CD4-positive, alpha-beta T cell treated with Interleukin-17A for 4 hours (primary cell): Measurements from ENCODE around the gene CCDC57.
A peak's percentile ranks its signal among the peaks of the same experiment; 100 is the strongest.
"Not testable (repeated sequence)": the region's sequence is repeated elsewhere in the genome, so short reads cannot be mapped to it uniquely, and the experiment has no call there.

ENCODE experiments used
- DNase-seq: peaks from one replicate; pipeline ENCODE4 v3.0.0-alpha.2; 2020; ENCODE audit warnings: mixed read lengths

Gene CCDC57

DNA sequence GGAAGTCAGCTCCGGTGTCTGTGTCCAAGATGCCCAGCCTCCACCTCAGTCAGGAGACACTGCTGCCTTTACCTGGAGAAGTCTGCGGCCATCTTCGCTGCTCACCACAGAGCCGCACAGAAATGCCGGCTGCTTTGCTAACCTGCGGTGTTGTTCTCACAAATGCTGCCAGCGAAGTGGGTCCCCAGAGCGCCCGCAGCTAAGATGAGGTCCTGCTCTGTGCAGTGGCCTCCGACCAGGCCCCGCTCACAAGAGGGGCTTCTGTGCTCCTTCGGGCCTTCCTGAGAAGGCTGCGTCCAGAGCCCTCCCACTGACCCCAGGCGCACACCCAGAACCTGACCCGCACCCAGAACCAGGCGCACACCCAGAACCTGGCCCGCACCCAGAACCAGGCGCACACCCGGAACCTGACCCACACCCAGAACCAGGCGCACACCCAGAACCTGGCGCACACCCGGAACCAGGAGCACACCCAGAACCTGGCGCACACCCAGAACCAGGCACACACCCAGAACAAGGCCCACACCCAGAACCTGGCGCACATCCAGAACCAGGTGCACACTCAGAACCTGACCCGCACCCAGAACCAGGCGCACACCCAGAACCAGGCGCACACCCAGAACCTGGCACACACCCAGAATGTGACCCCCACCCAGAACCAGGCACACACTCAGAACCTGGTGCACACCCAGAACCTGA, 63.1 kb downstream of the CCDC57 start:
- DNase-seq: no peak

DNA sequence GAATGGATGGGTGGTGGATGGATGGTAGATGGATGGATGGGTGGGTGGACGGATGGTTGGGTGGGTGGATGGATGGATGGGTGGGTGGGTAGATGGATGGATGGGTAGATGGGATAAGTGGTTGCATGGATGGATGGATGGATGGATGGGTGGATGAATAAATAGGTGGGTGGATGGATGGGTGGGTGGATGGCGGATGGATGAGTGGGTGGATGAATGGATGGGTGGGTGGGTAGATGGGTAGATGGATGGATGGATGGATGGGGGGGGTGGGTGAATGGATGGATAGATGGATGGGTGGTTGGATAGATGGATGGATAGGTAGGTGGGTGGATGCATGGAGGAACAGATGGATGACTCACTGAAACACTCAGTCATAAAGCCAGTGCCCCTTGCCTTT, 63.6 kb downstream of the CCDC57 start:
- no peak for DNase-seq

DNA sequence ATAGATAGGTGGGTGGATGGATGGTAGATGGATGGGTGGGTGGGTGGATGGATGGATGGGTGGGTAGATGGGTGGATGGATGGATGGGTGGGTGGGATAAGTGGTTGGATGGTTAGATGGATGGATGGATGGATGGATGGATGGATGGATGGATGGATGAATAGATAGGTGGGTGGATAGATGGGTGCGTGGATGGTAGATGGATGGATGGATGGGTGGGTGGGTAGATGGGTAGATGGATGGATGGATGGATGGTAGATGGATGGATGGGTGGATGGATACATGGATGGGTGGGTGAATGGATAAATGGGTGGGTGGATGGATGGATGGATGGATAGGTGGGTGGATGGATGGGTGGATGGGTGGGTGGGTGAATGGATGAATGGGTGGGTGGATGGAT, 64.6 kb downstream of the CCDC57 start:
- DNase-seq: no peak

DNA sequence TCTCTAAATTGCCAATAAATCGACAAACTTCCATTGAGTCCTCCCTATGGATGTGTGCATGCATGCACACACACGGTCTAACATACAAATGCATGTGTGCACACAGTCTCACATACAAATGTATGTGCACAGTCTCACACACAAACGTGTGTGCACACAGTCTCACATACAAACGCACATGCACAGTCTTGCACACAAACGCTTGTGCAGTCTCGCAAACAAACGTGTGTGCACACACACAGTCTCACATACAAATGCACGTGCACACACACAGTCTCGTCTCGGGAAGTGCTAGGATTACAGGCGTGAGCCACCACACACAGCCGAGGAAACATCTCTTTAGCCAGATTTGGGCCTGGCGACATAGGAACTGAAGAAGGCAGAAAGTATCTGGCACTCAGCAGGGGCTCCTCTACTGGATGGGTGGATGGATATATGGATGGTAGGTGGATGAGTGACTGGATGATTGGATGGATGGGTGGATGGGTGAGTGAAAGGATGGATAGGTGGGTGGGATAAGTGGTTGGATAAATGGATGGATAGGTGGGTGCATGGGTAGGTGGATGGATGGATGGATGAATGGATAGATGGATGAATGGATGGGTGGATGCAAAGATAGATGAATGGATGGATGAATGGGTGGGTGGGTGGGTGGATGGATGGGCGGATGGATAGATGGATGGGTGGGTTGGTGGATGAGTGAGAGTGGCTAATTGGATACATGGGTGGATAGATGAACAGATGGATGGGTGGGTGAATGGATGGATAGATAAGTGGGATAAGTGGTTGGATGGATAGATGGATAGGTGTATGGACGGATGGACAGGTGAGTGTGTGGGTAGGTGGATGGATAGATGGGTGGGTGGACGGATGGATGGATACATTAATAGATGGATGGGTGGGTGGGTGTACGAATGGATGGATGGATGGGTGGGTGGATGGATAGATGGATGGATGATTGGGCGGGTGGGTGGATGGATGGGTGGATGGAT, 65.7 kb downstream of the CCDC57 start:
- DNase-seq: no peak

DNA sequence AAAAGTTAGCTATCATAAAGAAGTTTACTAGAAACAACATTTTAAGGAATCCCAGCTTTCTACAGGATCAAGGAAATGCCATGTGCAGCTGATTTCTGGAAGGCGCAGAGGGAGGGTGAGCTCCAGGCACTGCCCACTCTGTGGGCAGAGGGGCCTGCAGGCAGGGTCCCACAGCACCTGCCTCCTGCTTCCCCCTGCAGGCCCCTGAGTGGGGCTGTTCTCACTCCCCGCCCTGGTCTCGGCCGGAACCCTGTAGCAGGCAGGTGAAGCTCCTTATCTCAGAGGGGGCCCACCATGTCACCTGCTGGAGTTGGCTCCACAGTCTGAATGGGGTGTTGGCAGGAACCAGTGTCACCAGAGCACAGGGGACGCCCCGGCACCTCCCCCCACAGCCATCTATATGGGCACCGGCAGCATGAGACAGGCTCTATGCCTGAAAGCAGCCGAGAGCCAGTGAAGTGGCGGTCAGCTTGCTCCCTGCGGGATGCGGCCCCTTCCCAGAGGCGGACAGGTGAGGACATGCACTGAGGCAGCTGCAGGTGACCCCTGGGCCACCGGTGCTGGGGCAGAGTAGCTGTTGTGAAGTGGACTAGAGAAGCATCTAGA, 67.0 kb downstream of the CCDC57 start:
- DNase-seq: no peak

DNA sequence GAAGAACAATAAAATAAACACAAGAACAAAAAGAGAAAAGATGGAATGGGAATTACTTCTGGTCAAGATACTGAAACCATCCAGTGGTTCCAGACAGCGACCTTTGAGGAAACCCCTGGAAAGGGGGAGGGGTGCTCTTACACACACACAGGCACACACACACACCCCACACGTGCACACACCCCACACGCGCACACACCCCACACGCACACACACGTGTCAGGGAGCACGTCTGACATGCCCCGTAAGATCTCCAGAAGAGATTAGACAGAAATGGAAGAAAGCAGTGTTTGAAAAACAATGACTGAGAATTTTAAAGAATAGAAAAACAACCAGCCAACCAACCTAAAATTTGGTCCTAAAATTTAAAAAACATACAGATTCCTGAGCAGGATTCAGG, 69.3 kb downstream of the CCDC57 start:
- no peak for DNase-seq

DNA sequence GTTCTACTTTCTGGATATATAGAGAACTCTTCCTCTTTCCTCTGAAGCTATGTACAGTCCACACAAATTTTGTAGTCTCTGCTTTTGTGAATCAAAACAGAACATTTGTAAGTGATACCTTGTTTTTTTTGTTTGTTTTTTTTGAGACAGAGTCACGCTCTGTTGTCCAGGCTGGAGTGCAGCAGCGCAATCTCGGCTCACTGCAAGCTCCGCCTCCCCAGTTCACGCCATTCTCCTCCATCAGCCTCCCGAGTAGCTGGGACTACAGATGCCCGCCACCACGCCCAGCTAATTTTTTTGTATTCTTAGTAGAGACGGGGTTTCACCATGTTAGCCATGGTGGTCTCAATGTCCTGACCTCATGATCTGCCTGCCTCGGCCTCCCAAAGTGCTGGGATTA, 72.7 kb downstream of the CCDC57 start:
- DNase-seq: not testable (repeated sequence)

DNA sequence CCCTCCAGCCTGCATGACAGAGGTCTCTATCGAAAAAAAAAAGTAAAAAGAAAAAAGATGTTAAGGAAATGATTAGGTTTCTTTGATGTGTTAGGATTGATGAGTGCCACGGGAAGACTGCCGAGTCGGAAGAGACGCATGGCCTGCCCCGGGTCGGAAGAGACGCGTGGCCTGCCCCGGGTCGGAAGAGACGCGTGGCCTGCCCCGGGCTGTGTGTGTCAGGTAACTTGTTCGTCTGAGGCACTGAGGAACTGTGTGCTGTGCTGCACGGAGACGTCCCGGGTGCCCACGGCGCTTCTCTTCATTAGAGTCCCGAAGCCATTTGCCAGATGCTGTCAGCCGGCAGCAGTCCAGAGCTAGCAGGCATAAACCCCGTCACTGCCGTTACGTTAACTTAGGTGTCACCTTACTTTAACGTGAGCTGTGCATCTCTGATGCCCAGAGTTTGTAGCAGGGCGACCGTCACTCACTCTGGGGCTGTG, 74.1 kb downstream of the CCDC57 start:
- DNase-seq: no peak

DNA sequence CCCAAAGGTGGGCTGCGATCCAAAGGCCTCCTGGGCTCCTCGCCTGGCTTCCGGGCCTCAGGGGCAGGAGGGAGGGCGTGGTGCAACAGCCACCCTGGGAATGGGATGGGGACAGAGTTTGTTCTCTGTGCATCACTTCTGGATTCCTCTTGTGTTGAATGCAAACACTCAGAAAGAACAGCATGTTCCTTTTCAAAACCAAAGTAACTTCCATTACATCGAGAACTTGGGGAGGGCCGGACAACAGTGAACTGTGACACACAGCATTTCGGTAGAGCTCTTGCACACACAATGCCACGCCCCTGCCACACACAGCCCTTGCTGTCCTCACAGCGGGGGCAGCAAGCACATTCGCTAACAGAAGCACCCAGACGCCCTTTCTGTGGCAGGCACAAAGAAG, 78.5 kb downstream of the CCDC57 start:
- no peak for DNase-seq

DNA sequence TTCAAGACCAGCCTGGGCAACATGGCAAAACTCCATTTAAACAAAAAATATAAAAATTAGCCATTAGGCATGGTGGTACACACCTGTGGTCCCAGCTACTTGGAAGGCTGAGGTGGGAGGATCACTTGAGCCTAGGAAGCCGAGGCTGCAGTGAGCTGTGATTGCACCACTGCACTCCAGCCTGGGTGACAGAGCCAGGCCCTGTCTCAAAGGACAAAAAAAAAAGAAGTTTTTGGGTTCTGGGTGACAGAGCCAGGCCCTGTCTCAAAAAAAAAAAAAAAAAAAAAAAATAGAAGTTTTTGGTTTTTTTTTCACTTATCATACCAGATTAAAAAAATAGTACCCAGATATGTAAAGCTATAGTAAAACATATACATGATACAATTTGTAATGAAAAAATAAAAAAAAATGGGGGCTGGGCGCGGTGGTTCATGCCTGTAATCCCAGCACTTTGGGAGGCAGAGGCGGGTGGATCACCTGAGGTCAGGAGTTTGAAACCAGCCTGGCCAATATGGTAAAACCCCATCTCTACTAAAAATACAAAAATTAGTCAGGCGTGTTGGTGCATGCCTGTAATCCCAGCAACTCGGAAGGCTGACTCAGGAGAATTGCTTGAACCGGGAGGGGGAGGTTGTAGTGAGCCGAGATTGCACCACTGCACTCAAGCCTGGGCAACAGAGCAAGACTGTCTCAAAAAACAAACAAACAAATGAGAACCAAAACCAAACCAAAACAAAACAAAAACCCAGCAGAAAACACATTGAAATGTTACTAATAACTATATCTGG, 79.3 kb downstream of the CCDC57 start:
- DNase-seq: not testable (repeated sequence)

DNA sequence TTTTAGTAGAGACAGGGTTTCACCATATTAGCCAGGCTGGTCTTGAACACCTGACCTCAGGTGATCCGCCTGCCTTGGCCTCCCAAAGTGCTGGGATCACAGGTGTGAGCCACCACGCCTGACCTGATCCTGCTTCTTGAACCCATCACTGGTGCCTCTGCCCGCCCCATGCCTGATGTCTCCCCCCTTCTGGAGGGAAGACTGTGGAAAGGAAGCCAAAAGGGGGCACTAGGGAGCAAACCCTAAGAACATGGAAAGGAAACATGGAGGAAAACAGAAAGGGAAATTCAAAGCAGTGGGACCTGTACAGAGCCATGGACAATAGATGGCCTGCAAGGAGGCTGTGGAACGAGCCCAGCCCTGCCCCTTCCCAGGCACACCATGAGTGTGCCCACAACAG, 83.5 kb downstream of the CCDC57 start:
- DNase-seq: no peak

DNA sequence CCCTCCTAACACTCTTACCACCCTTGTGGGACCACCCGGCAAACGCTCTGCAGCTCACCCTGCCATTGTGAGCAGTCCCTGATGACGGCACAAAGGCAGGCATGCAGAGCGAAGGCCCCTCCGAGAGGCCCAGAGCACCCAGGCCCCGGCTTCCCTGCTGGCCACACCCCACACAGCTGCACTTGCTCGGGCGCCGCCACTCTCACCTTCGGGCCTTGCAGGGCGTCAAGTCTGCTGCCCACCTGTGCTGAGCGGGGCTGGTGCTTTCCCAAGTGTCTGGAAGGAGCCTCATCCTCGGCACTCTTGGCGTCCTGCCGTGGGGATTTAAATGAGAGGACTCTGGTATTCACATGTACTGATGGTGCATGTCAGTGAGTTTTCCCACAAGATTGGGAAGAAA, 84.4 kb downstream of the CCDC57 start:
- DNase-seq: no peak

DNA sequence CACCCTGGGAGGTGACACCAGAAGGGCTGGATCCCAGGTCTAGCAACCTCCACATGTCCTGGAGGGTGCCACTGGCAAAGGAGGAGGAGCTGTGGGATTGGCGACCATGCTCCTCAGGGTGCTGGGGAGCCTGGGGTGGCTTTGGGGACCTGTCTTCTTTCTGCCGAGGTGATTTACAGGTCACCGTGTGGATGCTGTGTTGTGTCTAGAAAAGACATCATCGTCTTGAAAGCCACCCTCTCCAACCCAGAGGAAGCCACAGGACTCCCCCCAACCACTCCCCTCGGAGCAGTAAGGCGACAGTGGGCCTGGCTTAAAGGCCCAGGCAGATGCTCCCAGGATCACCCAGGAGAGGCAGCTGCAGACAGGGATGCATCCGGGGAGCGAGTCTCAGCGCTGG, 84.9 kb downstream of the CCDC57 start:
- DNase-seq: peak; percentile 30

DNA sequence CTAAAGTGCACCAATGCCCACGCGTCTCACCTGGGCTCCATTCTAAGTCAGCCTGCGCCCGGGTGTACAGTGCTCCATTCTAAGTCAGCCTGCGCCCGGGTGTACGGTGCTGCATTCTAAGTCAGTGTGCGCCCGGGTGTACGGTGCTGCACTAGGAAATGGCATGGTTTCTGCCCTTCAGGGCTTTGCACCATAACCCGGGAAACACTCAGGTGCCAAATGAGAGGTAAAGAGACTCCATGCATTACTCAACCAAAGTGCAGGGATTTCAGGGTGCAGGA, 85.4 kb downstream of the CCDC57 start:
- DNase-seq: peak; percentile 50

DNA sequence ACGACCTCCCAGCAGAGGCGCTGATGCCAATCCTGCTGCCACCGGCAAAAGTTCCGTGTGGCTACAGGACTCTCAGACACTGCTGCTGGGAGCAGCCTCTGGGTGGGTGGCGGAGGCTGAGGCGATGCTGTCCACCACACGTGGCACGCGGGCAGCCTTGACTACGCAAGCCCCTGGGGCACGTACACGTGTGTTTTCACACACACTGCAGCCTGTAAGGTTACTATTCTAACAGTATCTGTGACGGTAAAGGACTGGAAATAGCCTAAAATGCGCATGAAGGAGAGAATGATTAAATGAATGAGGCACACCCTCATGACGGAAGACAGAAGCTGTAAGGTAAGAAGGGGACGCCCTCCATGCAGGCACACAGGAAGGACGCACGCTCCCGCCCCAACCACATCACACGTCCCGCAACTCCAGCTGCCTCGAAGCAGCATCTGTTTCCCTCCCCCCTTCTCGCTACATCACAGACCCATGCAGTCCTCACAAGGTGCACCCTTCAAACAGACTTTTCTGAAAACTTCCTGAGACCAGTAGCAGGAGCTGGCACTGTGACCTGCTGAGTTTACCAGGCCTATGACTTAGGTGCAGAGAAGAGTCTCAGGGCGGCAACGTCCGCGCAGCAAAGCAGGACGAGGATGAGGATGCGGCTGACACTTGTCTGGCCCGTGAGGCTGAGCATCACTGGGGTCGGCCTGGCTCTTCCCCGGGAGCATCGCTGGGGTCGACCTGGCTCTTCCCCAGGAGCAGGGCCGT, 85.9 kb downstream of the CCDC57 start:
- peak; percentile 91 for DNase-seq

DNA sequence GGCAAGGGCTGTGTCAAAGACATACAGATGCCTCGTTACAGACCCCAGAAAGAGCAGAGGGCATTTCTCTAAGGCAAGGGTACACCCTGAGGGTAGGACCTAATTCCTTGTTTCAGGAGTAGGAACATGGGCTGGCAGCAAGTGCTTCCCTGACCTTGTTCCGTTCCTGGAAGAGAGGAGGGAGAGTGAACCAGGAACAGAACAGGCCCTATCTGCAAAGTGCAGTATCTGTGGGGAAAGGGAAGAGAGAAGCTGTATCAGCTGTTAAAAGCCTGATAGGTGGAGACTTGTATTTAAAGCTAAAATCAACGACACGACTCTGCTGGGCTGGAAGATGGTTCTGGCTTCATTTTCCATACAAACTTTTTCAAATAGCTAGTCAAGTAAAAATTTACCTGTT, 88.5 kb downstream of the CCDC57 start:
- DNase-seq: no peak

DNA sequence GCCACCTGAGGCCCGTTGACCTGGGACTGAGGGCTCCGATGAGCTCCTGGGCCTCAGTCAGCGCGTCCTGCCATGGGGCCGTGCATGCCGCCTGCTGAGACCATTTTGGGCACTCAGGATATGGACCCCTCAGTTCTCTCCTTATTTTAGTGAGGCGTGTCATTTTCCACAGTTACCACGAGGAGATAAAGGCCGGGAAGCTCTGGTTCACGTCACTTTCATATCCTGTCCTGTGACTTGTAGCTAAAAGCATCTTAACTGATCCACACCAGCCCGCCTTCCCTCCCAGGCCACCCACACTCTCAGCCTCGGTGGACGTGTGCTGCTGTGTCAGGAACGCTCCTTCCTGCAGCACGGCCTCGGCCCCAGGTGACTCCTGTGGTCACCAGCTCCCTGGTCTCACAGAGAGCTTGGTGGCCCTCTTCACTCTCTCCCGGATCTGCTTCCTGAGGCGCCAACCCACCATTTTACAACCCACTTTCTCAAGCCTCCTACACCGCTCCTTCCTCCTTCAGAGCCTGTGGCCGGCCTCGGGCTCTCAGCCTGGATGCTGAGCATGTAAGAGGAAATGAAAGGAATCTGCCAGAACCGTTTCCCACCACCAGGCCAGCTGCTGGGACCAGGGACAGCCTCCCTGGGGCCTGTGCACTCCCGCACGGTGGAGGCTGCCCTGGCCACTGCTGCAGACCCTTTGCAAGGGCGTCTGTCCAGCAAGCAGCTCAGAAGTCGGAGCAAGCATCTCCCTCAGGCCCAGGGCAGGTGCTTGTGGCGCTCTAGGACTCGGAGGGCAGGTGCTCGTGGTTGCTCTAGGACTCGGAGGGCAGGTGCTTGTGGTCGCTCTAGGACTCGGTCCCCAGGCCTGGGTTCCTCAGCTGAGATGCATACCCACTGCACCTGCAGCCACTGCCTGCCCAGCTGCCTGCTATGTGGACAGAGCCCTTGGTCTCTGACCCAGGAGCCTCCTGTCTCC, 90.7 kb downstream of the CCDC57 start:
- DNase-seq: no peak

DNA sequence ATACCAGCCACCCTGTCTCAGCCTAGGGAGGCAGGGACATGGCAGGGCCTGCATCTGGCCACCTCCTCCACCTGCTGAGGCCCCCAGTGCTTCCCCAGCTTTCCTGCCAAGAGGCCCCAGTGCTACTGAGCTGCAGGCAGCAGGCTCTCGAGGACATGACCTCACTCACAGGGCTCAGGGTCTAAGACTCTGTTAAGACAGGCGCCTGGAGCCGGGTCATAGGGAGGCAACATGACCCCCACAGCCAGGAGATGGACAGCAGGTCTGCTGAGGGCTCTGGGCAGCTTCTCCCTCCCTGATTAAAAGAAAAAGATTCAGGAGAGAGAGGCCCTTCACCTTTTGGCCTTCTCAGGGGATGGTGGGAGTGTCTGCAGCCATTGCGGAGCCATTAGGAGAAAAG, 91.4 kb downstream of the CCDC57 start:
- DNase-seq: no peak

DNA sequence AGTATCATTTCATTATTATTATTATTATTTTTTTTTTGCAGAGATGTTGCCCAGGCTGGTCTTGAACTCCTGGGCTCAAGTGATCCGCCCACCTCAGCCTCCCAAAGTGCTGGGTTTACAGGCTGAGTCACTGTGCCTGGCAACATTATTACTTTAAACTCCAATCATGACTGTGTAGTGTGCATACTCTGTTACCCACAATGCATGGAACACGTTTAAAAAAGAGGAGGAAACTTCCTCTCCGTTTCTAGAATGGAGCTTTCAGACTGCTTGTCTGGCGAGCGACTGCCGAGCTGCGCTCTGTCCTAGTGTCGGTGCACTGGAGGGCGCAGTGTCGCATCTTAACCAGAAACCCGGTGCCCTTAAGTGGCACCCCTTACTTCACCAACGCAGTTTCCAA, 92.5 kb downstream of the CCDC57 start:
- DNase-seq: peak; percentile 56

DNA sequence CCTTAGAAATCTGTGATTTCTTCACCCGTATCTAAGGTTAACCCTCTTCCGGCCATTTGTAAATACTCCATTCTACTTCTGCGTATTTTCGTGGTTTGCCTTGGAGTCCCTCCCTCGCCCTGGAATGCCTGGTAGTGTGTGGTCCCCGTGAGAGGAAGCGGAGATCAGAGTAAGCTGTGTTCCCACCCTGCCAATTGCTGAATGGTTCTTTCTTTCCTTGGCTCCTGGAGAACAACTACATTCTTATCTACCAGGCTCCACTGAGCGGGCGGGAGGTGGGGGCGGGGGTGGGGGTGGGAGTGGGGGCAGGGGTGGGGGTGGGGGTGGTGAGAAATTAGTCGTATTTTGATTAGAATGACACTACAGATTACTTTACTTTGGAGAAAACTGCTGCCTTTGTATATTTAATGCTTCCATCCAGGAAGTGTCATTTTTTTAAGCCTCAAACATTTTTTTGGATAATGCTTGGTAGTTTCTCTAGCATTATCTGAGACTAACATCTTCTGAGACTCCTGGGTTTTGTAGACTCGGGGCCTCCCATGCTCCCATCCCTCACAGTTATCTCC, 93.7 kb downstream of the CCDC57 start:
- no peak for DNase-seq
